Small intestine (tissue), 7 donors: Measurements from ENCODE around the gene TEX2. TPM values are rescaled to one million over a fixed set of nuclear protein-coding genes. Genes with fewer than 3 reads are reported as not detected.

Experiments used
- DNase-seq, 2 donors: peaks; one replicate each; pipeline versions ENCODE4 v3.0.0 to v3.0.0-alpha.2; 2013
- FAIRE-seq: peaks from 2 replicates; lab custom pipeline; 2012; peaks lifted over from hg19 to GRCh38; lab: Jason Lieb, UNC
- H3K27ac ChIP-seq, 3 donors: one replicate each; pipeline ENCODE4 v1.5.1; 2013; ENCODE audit warnings: low read length in 2 of 3, mild to moderate bottlenecking in 2 of 3, control low read depth in 1 of 3, inconsistent platforms in 1 of 3, low read depth in 1 of 3, moderate library complexity in 1 of 3
- H3K27me3 ChIP-seq, 3 donors: one replicate each; pipeline ENCODE4 v1.6.1; 2013; ENCODE audit warnings: low read length in 3 of 3, inconsistent platforms in 1 of 3; ENCODE audit not compliant: control insufficient read depth in 3 of 3, insufficient read depth in 3 of 3
- H3K36me3 ChIP-seq, 3 donors: one replicate each; pipeline ENCODE4 v1.6.1; 2013; ENCODE audit warnings: low read length in 3 of 3, inconsistent platforms in 1 of 3, low read depth in 1 of 3, mild to moderate bottlenecking in 1 of 3, moderate library complexity in 1 of 3; ENCODE audit not compliant: control insufficient read depth in 3 of 3, insufficient read depth in 2 of 3
- H3K4me1 ChIP-seq, 3 donors: one replicate each; pipeline ENCODE4 v1.6.1; 2013; ENCODE audit warnings: low read length in 2 of 3, inconsistent platforms in 1 of 3, low read depth in 1 of 3, mild to moderate bottlenecking in 1 of 3, moderate library complexity in 1 of 3; ENCODE audit not compliant: control insufficient read depth in 3 of 3, insufficient read depth in 2 of 3
- H3K4me3 ChIP-seq, 3 donors: one replicate each; pipeline ENCODE4 v1.5.1; 2013; ENCODE audit warnings: low read length in 3 of 3, control low read depth in 1 of 3, inconsistent platforms in 1 of 3, low read depth in 1 of 3, mild to moderate bottlenecking in 1 of 3, moderate library complexity in 1 of 3
- H3K9me3 ChIP-seq, 2 donors: one replicate each; pipeline ENCODE4 v1.6.1; 2013; ENCODE audit warnings: low read depth in 1 of 2, low read length in 1 of 2; ENCODE audit not compliant: control insufficient read depth in 2 of 2, insufficient read depth in 1 of 2
- WGBS, 3 donors: extraction: QIAGEN DNeasy Blood & Tissue Kit; methylation state at CpG; one replicate each; pipeline ENCODE4 v1.1.7; 2013; 5-methylcytosine and 5-hydroxymethylcytosine counted together
- polyA plus RNA-seq, 4 donors: library from polyadenylated mRNA; stranded (reverse) in 3 of 4; unstranded in 1 of 4; fragments of 200-250 nt in 3 of 4; fragments of 120-200 nt in 1 of 4; gene quantifications; one replicate each; pipeline versions ENCODE4 v1.2.1 to v1.2.3, GENCODE V29; 2013
- donor health status: healthy with polysubstance abuse.
- donor health status: control.
- donor health status: control.
- donor health status: Bipolar disorder and iron deficiency.
- donor health status: healthy.

Gene TEX2
- polyA plus RNA-seq, 4 donors, result 4.2 to 44.1 (median 10.6) TPM

DNA sequence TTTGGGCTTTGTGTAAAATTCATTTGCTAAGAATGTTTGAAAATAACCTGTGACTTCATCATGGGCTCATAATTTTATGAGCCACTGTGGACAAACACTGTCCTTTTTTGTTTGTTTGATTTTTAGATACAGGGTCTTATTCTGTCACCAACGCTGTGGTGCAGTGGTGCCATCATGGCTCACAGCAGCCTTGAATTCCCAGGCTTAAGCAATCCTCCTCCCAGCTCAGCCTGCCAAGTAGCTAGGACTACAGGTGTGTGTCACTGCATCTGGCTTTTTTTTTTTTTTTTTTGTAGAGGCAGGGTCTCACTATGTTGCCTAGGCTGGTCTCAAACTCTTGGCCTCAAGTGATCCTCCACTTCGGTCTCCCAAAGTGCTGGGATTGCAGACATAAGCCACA lies 8.3 kb downstream of the TEX2 start:
- no peak overlapping the region for H3K27ac ChIP-seq
- no peak for FAIRE-seq

DNA sequence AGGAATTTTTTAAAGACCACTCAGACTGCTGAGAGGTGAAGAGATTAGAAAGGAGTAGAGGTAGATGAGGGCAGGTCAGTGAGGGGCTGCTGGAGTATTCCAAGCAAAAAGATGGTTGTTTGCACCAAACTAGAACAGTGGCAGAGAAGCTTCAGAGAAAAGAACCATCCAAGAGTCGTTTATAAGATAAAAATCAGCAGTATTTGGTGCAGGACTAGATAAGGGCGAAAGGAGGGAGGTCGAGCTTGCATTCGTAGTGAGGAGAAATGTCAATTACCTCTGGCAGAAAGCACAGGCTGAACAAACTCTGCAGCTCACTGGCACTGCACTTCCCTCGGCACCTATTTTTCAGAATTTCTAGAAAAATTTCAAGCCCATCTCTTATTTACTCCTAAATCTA lies 9.6 kb downstream of the TEX2 start:
- 70 to 77% (median 75%) methylated on average over 5 of the region's 5 CpGs for WGBS, 3 donors
- Histone ChIP-seq H3K9me3 (no peaks in the 10 kb centered on the region), H3K36me3 (peaks cover 0 to 6% (median 0%) of the 10 kb centered on the region in 3 donors), H3K27me3 (no peaks in the 10 kb centered on the region), H3K27ac (no peak overlapping the region), H3K4me1 (peaks cover 0 to 7% (median 3%) of the 10 kb centered on the region in 3 donors), H3K4me3 (no peak overlapping the region)
- DNase-seq (no peak), FAIRE-seq (no peak)

More for the DNA sequence above, 8.3 kb downstream of the TEX2 start:
- Histone ChIP-seq H3K4me3 (no peak overlapping the region), H3K36me3 (peaks cover 0 to 6% (median 0%) of the 10 kb centered on the region in 3 donors), H3K27me3 (no peaks in the 10 kb centered on the region), H3K4me1 (peaks cover 0 to 11% (median 3%) of the 10 kb centered on the region in 3 donors), H3K9me3 (no peaks in the 10 kb centered on the region)
- no peak for DNase-seq
- 68 to 95% (median 83%) methylated on average over 2 of the region's 2 CpGs for WGBS, 3 donors

DNA sequence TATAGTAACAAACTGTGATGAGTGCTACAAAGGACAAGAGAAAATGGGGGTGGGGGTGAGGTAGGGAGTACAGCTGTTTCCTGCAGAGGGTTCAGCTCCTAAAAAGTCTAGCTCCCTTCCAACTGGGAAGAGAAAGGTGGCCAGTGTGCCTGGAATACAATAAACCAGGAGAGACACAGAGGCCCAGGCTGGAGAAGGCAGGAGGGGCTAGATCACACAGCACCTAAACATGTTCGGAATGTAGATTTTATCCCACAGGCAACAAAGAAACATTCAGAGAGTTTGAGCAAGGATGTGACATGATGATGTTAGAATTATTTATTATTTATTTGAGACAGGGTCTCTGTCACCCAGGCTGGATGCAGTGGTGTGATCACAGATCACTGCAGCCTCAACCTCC lies 10.2 kb downstream of the TEX2 start:
- no peak for FAIRE-seq

DNA sequence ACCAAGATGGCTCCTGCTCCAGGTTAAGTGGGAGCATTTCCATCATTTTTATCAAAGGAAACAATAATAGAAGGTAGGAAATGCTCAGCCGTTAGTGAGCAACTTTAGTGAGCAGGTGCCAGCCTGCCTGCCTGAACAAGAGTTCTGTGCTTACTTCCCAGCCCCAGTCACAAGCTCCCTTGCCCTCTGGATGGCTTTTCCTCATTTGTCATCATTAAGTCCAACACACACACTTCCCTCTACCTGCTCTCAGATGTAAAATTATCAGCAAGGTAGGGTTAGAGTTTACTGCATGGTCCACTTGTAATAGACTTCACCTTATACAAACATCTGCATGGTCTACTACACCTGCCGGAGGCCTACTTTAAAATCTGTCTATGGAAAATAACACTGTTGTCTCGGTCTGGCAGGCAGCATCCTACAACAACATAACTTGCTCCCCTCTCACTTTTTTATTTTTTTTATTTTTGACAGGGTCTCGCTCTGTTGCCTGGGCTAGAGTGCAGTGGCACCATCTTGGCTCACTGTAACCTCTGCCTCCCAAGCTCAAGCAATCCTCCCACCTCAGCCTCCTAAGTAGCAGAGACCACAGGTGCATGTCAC lies 12.7 kb downstream of the TEX2 start:
- DNase-seq, result no peak
- H3K27me3 ChIP-seq, result no peaks in the 10 kb centered on the region
- H3K9me3 ChIP-seq, result no peaks in the 10 kb centered on the region
- no peak for FAIRE-seq
- H3K27ac ChIP-seq, result no peak overlapping the region
- H3K4me3 ChIP-seq, result no peak overlapping the region
- 79 to 90% (median 88%) methylated on average over 4 of the region's 4 CpGs for WGBS, 3 donors
- peaks cover 0 to 9% (median 0%) of the 10 kb centered on the region in 3 donors for H3K36me3 ChIP-seq
- H3K4me1 ChIP-seq, result peaks cover 0 to 7% (median 0%) of the 10 kb centered on the region in 3 donors

More for the DNA sequence above, 10.2 kb downstream of the TEX2 start:
- Histone ChIP-seq H3K4me3 (no peak overlapping the region), H3K36me3 (peaks cover 0 to 6% (median 0%) of the 10 kb centered on the region in 3 donors), H3K9me3 (no peaks in the 10 kb centered on the region), H3K27ac (no peak overlapping the region), H3K4me1 (peaks cover 0 to 7% (median 3%) of the 10 kb centered on the region in 3 donors), H3K27me3 (no peaks in the 10 kb centered on the region)
- no peak for DNase-seq
- WGBS, 3 donors, result 98 to 100% (median 100%) methylated on average over 1 of the region's 1 CpG

DNA sequence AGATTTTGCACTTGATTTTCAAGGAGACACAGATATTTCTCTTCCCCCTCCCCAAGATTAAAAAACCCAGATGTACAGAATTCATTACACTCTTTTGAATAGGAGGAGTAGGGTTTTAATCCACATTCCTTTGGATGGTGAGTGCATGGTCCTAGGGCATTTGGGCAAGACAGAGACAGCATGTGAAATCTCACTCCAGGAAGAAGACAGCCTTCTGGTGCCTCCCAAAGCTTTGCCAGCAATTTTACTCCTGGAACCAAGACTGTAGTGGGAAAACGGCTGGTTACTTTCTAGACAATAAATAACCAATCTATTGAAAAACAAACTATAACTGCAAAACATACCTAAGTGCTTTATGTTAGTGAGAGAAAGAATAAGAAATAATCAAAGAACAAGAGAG lies 15.2 kb downstream of the TEX2 start:
- FAIRE-seq, result no peak
- H3K27me3 ChIP-seq, result no peaks in the 10 kb centered on the region

DNA sequence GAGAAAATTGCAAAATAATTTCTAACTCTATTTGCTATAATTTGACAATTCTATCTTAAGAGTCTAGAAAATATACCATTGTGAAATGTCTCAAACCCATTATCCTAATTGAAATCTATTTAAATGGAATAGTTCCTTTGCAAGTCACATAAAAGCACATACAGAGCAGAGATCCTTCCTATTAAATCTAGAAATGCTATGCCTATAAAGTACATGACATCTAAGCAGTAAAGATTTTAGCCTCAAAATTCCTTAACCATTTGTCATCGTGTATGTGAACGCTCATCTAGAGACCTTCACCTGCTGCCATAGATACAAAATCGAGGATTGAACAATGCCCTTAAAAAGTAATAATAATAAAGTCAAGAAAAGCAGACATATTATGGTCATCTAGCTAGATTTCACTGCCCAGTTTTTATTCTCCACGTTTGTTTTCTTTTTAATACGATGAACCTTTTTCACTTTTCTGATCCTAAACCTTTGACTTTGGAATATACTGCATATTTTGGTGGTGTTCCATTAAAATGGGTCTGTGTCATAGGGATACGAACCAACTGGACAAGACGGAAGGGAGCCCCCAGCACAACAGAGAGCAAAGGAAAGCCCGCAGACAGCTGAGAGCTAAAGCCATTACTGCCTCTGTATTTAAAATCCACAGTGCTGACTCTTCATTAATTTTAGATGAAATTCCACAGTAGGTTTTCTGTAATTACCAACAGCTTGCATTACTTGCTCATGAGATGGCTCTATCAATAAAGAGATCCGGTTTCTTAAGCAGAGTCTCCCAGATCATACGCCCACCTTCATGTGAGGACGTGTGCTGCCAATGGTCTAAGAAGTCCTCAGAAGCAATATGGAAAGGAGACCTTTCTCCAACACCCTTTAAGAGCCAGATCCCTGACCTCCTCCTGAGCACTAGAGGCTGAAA lies 17.6 kb downstream of the TEX2 start:
- Histone ChIP-seq H3K4me1 (peaks cover 0 to 15% (median 0%) of the 10 kb centered on the region in 3 donors), H3K27me3 (no peaks in the 10 kb centered on the region), H3K9me3 (no peaks in the 10 kb centered on the region), H3K27ac (no peak overlapping the region), H3K4me3 (no peak overlapping the region), H3K36me3 (peaks cover 0 to 7% (median 0%) of the 10 kb centered on the region in 3 donors)
- WGBS, 3 donors, result 90 to 92% (median 91%) methylated on average over 11 of the region's 11 CpGs
- no peak for DNase-seq
- FAIRE-seq, result no peak

More for the DNA sequence above, 15.2 kb downstream of the TEX2 start:
- Histone ChIP-seq H3K27ac (no peak overlapping the region), H3K4me1 (peaks cover 0 to 12% (median 0%) of the 10 kb centered on the region in 3 donors), H3K36me3 (peaks cover 0 to 9% (median 0%) of the 10 kb centered on the region in 3 donors), H3K4me3 (no peak overlapping the region), H3K9me3 (no peaks in the 10 kb centered on the region)
- no peak for DNase-seq
- 80 to 94% (median 86%) methylated on average over 1 of the region's 1 CpG for WGBS, 3 donors

DNA sequence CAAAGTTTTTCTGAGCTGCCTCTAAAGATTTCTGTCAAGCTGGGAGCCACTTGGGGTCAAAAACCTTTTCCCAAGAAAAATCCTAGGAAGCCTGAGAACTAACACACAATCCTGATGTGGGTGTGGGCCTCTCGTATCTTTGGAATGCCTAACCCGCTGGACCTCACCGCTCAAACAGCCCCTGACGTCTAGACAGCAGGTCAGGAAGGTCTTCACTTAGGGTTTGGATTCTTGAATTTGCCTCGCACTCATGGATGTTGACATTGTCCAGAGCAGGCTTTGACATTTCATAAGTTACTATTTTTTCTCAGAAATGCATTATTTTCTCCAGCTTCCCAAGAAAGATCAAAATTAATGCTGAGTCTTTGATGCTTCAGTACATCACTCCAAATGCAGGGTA lies 18.9 kb downstream of the TEX2 start:
- Histone ChIP-seq H3K4me3 (no peak overlapping the region), H3K36me3 (peaks cover 0 to 4% (median 0%) of the 10 kb centered on the region in 3 donors), H3K9me3 (no peaks in the 10 kb centered on the region), H3K4me1 (peaks cover 0 to 12% (median 4%) of the 10 kb centered on the region in 3 donors), H3K27ac (no peak overlapping the region), H3K27me3 (no peaks in the 10 kb centered on the region)
- FAIRE-seq (no peak), DNase-seq (no peak)
- 77 to 97% (median 93%) methylated on average over 5 of the region's 5 CpGs for WGBS, 3 donors

DNA sequence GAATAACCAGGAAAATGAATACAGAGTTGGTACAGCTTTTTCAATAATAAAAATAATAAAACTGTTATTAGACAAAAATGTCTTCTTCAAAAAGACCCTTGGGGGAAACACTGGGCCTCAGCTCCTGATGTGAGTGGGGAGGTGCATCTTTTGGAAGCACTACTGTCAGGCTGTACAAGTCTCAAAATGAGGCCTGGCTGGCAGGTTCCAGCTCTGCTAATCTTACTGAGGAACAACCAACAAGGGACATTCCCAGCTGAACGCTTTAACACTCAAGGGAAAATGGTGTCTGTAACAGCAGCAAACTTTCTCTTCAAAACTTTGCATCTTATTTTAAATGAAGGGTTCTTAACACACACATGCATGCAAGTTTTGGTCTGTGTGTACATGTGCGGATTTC lies 19.7 kb downstream of the TEX2 start:
- 94 to 95% (median 94%) methylated on average over 2 of the region's 2 CpGs for WGBS, 3 donors
- Histone ChIP-seq H3K4me1 (peaks cover 0 to 12% (median 4%) of the 10 kb centered on the region in 3 donors), H3K36me3 (peaks cover 0 to 4% (median 0%) of the 10 kb centered on the region in 3 donors), H3K4me3 (no peak overlapping the region), H3K27me3 (no peaks in the 10 kb centered on the region), H3K9me3 (no peaks in the 10 kb centered on the region), H3K27ac (no peak overlapping the region)
- DNase-seq (no peak), FAIRE-seq (no peak)
